Stimulated activated CD4-positive, alpha-beta T cell treated with anti-CD3 and anti-CD28 coated beads, Interleukin-2, amount 100 ng/mL, for 4 hours (primary cell): ENCODE data around the gene NKAIN2.

Experiments
- DNase-seq: peaks from one replicate; pipeline ENCODE4 v3.0.0-alpha.2; 2020; ENCODE audit warnings: low read depth

The NKAIN2 gene

DNA sequence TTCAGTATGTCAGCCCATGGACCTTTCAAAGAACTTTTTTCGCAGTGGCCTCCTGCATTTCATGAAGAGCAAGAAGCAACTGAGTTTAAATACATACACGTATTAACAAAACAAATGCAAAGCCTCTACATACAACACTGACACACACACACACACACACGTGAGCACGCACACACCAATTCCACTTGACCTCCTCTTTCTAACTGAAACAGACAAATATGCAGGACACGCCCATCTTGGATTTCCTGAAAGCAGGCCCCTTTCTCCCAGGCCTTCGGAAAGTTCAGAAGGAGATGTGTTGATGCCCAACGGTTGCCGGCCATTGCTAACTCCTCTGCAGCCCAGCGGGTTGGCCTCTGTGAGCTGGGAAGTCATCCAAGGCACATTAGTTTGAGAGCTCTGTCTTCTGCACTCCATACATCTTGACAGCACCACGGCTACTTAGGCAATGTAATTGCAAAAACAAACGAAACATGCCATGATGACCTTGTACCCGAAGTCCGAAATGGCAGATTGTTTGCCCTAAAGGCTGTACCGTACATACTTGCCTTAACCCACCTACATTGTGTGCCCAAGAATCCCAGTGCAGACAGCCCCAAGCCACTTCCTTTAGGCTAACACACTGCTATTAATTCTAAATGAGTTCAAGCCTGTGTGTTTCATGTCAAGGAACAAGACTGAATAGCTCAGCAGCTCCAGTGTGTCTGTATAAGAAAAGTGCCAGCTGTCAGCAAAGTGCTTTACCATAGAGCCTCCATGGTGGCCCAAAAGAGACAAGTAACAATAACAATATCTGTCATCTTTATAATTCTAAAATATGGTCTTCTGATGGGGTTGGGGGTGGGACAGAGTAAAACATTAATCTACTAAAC is 1019.8 kb downstream of the NKAIN2 start:
- DNase-seq: no peak

DNA sequence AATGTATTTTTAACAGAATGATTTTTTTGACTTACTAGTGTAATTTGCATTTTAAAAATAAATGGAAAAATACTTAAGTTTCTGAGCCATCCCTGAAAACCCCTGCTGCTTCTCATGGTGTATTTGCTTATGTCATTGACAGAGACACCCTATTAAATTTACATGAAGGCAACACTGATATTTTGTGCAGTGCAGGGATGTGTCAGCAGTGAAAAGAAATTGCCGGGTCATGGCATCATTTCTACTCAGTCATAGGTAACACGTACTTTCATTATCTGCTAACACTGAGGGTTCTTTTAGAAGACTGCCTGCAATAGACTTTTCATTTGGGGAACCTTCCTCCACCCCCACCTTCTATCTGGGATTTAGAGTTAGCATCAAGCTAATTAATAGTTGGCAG is 1021.9 kb downstream of the NKAIN2 start:
- DNase-seq: no peak

DNA sequence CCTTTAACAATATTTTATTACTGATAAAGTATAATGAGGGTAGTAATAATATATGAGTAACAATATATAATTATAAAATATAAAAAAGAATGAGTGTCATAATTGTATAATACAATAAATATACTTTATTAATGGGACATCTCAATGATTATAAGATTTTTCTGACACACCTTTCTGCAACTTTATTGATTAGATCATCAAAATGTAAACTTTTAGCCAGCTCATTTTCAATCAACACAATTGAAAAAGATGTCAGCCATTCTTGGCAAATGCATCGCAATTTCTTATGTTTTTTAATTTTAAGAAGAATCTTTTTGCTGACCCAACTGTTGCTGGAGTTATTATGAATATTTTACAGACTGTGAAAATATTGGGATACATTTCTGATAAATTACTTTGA is 1026.2 kb downstream of the NKAIN2 start:
- no peak for DNase-seq

DNA sequence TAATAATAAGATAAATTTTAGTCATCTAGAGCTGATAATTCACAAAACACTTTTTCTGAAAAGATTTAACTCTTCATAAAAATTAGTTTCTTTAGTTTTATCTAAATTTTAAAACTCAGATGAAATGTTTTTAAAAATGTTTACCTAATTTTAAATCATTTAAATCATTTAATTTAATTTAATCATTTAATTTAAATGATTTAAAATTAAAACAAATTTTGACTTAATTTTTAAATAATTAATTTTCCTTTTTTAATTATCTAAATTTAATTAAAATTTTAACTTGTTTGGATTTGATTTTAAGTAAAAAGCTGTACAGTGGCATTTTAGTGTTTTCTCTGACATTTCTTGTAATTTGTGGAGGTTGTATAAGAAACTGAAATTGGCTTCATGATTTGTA is 1026.8 kb downstream of the NKAIN2 start:
- no peak for DNase-seq

DNA sequence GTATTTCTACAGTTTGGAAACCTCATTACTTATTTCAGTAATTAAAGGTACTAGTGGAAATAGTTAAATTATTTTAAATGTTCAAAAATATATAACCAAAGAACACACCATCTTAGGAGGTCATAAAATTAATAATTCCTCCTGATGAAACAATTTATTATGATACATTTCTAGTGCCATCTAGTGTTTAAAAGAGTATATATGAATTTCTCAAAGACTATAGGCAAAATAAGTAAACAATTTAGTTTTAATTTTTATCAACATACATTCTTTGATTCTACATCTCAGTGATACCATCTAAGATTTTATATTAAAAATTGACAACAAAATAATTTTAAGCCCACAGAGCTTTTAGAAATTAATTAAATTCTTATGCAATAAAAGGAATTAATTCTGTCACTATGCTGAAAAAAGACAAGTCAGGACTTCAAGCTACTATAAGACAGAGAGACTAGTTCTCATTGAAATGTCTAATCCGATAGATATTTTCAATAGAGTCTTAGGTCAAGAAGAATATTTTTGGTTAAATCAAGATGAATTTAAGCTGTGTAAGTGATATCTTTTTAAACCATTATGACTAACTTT is 1050.8 kb downstream of the NKAIN2 start:
- no peak for DNase-seq

DNA sequence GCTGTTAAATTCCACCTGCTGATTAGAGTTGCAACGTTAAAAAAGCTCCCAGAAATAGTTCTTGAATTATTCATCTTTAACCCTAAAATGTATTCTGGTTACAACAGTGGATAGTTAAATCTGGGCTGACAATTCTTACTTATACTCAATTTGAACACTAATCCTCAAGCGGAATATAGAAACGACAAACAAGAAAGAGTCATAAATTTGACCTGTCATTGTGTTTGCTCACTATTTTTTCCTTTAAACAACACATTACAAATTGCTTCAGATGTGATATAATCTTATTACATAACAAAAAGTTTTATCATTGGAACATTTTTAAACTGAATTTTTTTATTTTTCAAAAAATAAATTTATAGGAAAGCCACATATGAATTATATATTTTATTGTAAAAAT is 1054.1 kb downstream of the NKAIN2 start:
- no peak for DNase-seq

DNA sequence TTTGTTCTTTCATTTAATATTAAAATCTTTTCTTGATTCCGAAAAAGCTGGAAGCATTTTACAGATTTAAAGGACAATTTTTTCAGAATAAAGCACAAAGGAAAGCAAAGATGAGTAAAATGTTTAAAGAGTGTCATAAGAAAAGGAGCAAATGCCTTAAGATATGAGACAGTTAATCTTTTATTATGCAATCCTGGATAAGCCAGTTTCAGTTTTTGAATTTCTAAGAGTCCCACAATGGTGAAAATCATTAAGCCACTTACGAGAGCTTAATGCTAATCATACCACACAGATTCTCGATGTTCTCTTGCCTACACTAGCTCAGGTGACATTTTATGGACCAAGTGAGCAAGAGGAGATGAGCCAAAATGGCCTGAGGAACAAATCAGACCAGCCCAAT is 1054.9 kb downstream of the NKAIN2 start:
- DNase-seq: no peak

DNA sequence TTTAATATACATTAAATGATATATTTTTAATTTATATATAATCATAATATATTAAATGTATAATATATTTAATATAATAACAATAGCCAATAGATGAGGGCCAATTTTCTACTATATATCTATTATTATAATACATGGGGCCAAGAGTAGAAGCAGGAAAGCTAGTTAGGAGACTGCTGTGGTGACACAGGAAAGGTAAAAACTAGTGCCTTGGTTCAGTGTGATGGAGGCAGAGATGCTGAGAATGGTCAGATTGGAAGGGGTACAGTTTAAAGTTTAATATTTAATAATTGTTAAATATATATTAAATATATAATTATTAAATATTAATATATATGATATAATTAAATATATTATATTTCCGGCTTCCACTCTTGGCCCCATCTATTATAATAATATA is 1055.7 kb downstream of the NKAIN2 start:
- DNase-seq: no peak

DNA sequence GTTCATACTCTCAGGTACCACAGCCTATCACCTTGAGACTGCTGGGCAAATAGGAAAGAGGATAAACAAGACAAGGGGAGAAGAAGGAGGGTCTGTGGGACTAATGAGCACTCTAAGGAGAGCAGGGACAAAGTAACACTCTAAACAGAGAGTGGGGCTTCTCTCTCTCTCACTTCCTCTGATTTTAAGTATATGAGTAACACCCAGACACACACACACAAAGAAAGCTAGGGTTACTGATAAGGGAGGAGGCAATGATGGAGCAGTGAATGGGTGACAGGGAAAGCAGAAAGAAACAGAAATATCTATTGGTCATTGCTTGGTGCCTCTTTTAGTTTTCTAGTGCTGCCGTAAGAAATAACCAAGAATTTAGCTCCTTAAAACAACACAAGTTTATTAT is 1062.4 kb downstream of the NKAIN2 start:
- no peak for DNase-seq

DNA sequence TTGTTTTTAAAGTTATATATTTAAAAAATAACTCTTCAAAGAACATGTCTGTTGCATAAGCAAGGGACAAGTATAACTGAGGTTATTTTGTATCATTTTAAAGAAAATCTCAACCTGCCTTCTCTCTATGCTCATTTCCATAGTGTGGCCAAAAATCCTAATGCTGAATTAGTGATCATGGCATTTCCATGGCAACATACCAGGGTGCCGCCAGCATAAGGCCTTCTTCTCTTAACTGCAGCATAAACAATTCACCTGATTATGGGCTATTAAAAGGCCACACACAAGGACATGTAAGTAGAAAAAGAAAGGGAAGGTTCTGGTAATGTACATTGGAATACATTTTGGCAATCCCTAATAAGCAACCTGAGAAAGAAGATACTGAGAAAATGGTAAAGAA is 1063.5 kb downstream of the NKAIN2 start:
- DNase-seq: no peak

DNA sequence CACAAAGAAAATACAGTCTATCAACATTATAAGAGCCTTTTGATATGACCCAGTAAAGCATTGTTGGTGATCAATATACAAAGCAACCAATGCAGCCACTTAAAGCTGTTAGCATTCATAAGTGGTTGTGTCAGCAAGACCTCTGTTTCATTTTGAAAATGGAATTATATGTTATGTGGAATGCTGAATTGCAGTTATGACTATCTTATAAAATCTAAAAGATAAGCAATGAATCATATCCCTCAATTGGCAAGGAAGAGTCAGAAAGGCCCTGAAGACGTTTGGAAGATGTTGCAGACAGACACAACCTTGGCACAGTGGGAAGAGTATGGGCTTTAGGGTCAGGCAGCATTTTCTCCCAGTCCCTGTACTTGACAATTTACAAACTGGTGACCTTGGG is 1064.8 kb downstream of the NKAIN2 start:
- no peak for DNase-seq

DNA sequence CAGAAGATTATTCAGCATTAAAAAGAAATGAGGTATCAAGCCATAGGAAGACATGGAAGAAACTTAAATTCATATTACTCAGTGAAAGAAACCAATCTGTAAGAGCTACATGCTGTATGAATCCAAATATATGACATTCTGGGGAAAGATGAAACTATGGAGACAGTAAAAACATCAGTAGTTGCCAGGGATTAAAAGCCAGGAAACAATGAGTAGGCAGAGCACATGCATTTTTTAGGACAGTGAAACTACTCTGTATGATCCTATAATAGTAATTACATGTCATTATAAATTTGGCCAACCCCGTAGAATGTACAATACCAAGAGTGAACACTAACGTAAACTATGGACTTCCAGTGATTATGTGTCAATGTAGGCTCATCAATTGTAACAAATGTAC is 1065.8 kb downstream of the NKAIN2 start:
- no peak for DNase-seq

DNA sequence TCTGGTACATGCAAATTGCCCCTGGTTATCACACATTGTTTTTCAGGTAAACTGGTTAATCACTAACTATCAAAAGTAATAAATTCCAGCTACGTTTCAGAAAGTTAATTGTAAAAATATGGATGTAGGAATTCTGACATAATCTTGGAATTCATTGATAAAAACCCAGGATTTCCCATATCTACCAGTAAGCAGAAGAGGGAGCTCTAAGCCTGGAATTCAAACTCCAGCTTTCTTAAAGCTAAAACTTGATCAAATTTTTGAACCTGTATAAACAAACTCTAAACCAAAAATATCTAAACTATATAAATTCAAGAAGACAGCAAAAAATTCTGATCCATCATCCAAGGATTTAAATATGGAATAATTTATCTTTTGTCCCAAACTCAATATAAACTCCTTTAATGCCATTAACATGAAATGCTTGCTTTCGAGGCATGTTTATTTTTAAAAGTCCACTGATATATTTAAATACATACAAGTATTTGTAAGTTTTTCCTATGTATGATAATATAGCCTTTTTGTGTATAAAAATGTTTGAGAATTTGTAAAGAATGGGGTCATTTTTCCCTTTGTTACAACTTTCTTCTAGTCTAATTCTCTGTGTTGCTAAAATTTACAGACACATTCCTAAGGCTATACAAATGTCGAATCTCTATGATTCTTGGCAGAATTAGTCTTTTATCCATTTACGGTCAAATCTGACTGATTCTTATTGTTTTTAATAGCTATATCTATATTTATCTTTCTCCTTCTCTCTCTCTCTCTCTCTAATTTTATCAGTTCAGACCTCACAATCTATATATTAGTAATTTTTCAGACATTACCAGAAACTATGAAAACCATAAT is 1067.2 kb downstream of the NKAIN2 start:
- DNase-seq: no peak

DNA sequence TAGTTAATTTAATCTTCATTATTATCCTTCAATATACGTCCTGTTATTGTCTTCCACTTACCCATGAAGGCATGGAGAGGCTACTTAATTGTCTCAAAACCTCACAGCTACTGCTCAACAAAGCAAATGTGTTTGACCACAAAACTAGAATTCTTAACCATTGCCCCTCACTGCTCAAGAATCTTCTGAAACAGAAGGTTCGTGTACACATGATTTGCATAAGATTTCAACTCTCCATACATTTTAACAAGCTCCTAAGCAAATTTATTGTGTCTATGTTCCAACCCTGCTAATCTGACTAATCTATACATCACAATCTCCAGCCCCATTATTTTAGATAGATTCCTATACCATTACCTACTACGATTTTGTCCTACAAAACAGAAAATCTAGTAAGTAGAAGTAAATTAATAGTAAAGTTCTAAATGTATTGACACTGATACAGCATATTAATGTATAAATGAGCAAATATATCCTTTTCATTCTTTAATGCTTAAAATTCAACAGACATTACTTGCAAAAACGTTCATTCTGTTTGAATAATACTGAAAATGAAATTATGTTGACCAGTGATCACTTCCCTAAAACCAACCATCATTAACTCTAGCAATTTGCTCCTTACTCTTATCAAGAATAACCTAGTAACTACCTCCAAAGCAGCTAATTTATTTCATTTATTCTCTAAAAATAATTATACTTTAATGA is 1068.8 kb downstream of the NKAIN2 start:
- DNase-seq: no peak

DNA sequence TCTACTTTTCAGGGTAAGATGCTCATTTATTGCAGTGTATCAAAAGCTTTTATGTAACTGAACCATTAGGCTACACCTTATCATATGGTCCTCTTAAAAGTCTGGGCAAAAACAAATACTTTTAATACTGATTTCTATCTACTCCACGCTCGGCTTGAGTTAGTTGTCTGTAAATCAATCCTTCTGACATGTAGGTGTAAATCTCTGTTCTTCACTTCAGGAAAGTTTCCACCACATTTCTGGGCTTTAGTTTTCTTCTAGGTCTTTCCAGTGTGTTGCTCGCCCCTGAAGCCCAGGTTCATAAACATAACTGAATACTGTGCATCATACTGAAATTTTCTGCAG is 1069.4 kb downstream of the NKAIN2 start:
- DNase-seq: no peak
